NCI-H524 (cell line): Measurements from ENCODE around the gene PRG2.

Experiments
- DNase-seq, 2 experiments: peaks; one replicate each; lab custom pipeline; 2025; lab: John Stamatoyannopoulos, UW

PRG2 gene

DNA sequence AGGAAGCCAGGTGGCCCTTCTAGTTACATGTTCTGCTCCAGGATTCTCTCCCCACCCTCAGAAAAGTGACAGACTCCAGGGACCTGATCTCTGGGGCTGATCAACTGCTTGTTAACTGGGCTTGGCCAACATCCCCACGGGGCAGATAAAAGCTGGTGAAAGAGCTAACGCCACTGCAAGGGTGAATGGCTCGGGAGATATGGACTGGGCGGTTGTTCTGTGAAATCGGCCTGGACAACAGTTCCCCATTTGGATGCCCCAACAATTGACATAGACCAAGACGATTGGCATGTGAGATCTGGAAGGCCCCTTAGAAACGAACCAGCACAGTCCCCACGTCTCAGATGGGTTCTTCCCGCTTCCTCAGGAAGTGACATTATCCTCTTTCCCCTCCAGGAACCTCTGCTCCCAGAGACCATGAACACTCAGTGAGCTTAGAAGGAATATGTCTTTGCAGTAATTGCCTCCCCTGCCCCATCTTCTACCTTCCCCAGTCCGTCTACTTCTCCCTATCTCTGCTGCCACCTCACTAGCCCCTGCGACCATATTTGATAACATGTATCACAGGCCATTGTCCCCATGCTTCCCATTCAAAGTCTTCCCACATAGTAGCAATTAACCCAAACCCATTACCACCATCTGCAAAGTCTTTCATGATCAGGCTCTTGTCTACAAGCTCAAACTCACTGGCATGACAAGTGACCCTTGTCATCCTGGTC lies 5.6 kb upstream of the PRG2 start:
- no peak for DNase-seq

DNA sequence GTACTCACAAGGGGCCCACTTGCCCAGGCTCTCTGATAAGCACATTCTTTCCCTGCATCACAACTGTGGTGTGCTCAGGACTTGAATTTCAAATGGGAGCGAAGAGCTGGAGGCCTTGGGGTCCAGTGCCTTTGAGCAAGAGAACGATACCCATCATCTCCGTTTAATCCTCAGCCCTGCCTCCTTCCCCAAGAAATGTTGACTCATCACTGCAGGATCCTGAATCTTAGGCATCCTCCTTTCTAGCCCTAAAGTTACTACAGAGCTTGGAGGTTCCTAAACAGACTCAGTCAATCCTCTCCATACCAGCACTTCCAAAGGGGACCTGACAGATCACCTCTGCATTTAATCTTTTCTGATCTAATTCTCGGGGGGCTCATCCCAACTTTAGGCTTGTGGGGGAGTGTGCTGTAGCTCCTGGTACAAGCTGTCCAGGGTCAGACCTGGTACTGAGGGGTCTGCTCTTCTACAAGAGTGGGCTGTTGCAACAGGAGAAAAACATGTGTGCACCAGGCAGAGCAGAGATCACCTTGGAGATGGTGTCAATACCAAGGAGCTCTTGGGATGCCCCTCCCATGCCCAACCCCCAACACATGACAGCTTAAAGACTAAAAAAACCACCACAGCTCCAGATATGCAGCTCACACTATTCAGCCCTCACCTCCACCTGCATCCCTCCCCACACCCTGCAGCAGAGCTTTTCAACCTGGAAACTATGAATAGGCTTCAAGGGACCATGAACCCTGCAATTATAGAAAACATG lies 3.9 kb upstream of the PRG2 start:
- no peak for DNase-seq

DNA sequence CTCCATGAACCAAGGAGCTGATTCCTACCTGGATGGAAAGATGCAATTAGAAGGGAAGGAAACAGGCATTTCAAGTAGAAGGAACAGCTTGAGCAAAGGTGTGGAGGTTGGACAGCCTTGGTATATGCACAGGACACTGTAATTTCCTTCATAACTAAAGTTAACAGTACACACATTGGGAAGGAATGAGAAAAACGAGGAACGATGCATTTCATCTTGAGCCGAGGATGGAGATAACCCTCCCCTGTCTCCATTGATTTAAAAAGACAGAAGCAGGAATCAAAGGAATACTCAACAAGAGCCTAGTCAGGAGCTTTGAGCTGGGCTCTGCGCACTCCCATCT lies 2.3 kb upstream of the PRG2 start:
- DNase-seq, result no peak

DNA sequence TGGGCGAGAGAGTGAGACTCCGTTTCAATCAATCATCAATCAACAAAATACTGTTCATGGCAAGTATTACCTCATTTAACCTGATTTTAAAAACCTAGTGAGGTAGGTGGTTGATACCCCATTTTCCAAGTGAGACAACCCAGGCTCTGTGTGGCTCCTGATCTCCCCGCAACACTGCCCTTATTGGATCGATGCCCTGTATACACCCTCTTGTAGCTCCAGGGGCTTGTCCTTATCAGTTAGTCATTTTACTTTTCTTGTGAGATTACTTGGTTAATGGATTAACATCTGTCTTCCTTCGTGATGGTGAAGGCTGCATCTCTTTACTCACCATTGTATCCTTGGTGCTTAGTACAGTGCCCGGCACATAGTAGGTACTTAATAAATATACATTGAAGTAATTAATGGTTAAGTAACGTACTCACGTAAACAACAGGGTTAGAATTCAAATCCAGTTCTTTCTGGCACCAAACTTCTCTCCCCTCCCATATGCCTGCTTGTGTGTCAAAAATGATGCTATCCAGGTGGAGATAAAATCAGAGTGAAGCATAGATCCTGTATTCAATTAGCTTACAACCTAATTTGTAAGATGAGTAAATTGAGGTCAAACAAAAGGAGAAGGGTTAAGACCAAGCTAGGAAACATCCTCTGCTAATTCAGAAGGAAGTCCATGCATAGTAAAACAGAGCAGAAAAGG lies 1.8 kb upstream of the PRG2 start:
- no peak for DNase-seq

- DNase-seq, result no peak
These were observed 1.1 kb upstream of the PRG2 start for GRCh38 chr11:57391539-57391938.

- DNase-seq, result no peak
These were observed 661 bp upstream of the PRG2 start for GRCh38 chr11:57391111-57391510.

- peak in 1 of 2 experiments; percentile 9 for DNase-seq
These were observed 3.0 kb downstream of the PRG2 start for GRCh38 chr11:57387289-57388030.

- DNase-seq, result peak; percentile 32 to 86
These were observed 4.1 kb downstream of the PRG2 start for GRCh38 chr11:57386178-57386940.

- DNase-seq, result no peak
These were observed 9.5 kb downstream of the PRG2 start, which contains the start of gene PRG3 for GRCh38 chr11:57380975-57381374. TSS of gene PRG3 (minus strand) at chr11:57381150. CDS start at chr11:57380708, 442 bp downstream.

DNA sequence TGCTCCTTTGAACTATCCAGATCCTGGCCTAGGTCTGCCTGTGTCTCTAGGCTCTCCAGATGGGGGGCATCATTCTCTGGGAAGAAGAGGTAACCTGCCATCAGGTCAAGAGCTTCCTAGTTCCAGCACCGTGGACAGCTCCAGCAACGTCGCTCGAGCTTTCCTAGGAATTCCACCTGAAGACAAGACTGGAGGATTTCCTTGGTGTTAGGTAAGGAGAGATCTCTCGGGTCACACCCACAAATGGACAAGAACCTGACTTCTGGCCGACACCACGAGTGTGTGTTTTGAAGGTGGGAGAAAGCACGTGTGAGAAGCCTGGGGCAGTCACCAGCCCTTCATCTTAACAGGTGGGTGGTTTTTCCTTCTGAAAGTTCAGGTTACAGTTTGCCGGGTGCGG lies 10.7 kb downstream of the PRG2 start:
- DNase-seq, result no peak

- no peak for DNase-seq
These were observed 12.3 kb downstream of the PRG2 start for GRCh38 chr11:57378186-57378585.

- peak; percentile 59 to 83 for DNase-seq
These were observed 13.3 kb downstream of the PRG2 start for GRCh38 chr11:57377107-57377506.

GRCh38 chr11:57376095-57377090 lies 14.1 kb downstream of the PRG2 start:
- no peak for DNase-seq

DNA sequence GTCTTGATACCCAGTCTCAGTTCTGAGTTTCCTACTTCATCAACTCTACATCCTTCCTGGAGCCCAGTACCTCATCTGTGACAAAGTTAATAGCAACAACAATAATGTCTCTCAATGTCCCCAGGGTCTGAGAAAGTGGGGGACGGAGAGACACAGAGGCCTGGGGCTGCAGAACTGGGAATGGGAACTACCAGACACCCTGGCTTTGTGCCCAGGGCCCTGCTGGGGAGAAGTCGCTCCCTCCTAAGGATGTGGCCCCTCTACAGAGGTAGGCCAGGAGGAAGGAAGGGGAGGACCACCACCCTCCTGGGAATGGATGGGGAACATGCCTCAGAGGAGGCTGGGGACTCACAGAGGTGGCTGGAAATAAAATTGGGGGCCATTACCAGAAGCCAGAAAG lies 15.0 kb downstream of the PRG2 start:
- no peak for DNase-seq

- DNase-seq, result no peak
These were observed 15.5 kb downstream of the PRG2 start for GRCh38 chr11:57374966-57375365.

DNA sequence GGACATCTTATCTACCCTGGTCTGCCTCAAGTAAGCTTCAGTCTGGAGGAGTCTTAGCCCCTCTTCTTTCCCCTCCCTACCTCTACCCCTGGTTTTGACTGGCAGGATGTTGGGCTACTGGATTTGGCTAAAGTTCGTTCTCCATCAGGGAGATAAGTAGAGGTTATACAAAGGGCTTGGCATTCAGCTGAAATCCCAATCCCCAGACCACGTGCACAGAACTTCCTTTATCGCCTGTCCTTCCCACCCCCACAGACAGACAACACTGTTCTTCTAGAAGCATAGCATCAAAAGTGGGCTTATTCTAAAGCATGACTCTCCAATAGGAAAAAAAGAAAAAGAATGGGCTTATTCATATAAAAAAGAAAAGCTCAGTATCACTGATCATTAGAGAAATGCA lies 17.3 kb downstream of the PRG2 start:
- no peak for DNase-seq

DNA sequence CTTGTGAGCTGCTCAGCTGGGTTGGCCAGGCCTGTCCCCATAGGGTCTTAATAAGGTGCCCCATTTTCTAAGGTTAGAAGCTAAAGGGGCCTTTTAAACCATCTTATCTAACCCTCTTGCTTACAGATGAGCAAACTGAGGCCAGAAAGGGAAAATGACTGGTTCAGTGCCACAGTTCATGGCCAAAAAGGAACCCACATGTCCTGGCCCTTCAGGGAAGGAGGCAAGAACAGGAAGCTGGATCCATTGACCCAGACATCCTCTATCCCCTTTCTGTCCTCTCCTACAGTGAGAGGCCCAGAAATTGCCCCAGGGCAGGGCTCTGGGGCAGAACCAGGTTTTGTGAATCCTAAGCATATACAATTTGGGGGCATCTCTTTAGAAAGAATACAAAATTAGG lies 19.5 kb downstream of the PRG2 start:
- no peak for DNase-seq

DNA sequence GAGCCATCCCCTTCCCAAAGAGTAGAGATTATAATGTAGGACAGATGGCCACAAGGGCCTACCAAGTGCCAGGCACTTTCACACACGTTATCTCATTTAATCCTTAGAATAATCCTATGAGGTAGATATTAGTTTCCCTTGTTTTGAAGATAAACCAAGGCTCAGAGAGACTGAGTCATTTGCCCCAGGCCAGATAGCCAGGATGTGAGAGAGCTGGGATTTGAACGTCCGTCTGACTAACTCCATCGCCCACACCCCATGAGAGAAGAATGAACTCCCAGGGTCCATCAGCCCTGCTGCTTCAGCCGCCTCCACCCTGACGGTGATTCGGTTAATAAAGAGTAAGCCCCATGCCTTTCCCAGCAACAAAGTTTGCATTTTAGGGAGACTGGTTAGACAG lies 20.2 kb downstream of the PRG2 start:
- peak; percentile 67 to 84 for DNase-seq

DNA sequence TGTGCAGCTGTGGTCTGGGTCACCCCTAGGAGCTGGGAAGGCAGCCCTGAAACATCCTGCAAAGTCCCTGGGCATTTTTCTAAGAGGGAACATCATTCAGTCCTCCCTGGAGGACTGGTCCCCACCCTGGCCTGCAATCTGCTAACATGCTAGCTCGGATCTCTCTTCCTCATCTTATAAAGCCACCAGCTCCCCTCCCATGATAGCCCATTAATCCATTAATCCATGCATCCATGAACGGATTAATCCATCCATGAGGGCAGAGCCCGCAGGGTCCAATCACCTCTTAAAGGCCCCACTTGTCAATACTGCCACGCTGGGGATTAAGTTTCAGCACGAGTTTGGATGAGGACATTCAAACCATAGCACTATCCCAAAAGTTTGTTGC lies 21.6 kb downstream of the PRG2 start:
- DNase-seq, result peak; percentile 96 to 97

- peak; percentile 83 to 88 for DNase-seq
These were observed 22.2 kb downstream of the PRG2 start for GRCh38 chr11:57368106-57368844.
